Measurements from ENCODE around the gene FBXO5.
"Not testable (repeated sequence)": the region's sequence is repeated elsewhere in the genome, so short reads cannot be mapped to it uniquely, and the experiment has no call there.

FBXO5 gene

DNA sequence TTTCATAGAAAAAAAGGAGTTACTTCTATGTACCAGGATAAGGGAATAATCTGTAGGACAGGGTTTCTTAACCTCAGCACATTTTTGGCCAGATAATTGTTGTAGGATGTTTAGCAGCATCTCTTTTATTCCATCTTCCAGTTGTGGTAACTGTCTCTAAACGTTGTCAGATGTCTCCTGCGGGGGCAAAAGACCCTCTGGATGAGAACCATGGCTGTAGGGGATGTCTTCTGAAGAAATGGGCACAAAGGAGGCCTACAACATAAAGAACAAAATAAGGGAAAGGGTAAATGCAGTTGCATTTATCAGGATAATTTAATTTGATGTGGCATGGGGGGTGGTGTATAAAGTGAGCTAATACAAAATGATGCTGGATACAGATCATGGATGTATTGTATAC is 4.1 kb upstream of the FBXO5 start:
- no peak for FAIRE-seq

DNA sequence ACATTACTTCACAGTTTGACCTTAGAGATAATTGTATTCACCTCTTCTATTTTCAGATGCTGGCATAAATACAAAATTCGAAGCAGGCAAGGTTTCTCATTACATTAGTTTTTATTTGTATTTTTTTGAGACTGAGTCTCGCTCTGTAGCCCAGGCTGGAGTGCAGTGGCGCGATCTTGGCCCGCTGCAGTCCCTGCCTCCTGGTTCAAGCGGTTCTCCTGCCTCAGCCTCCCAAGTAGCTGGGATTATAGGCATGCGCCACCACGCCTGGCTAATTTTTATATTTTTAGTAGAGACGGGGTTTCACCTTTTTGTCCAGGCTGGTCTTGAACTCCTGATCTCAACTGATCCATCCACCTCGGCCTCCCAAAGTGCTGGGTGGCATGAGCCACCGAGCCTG is 2.5 kb upstream of the FBXO5 start:
- FAIRE-seq, result not testable (repeated sequence)

DNA sequence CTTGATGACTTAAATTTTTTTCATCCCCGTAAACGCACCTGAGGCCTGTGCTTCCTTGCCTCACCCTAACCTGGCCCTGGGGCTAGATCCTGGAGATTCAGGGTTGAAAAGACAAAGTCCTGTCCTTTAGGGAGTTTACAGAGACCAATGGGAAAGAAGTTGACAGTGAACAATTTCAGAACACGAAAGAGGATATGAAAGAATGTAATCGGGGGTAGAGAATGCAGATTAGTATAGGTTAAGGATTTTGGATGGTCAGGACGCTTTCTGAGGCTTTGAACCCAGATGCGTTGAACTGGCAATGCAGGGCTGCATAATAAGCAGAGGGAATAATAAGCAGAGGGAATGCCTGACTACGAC is 1.7 kb upstream of the FBXO5 start:
- no peak for FAIRE-seq

GRCh38 chr6:152983637-152984512 is 1.0 kb upstream of the FBXO5 start:
- FAIRE-seq, result peak; percentile 88

GRCh38 chr6:152981989-152982903 is 595 bp downstream of the FBXO5 start:
- FAIRE-seq, result no peak

- FAIRE-seq, result no peak
Measured at GRCh38 chr6:152981219-152981618, 1.6 kb downstream of the FBXO5 start.

DNA sequence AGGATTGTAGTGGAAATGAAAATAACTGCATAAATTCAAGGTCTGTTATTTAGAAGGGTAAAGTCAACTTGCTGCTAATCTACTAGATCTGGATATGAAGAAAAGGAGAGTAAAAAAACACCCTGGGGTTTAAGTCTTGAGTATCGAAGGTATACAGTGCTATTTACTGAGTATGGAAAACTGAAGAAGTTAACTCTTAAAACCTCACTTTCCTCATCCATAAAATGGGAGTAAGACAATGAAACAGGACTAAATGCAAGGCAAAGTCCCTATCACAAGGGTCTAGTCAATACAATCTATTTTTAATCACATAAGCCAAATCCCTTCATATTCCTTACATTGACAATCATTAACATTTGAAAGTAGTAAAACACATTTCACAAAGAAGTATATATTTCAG is 2.2 kb downstream of the FBXO5 start:
- FAIRE-seq, result no peak

DNA sequence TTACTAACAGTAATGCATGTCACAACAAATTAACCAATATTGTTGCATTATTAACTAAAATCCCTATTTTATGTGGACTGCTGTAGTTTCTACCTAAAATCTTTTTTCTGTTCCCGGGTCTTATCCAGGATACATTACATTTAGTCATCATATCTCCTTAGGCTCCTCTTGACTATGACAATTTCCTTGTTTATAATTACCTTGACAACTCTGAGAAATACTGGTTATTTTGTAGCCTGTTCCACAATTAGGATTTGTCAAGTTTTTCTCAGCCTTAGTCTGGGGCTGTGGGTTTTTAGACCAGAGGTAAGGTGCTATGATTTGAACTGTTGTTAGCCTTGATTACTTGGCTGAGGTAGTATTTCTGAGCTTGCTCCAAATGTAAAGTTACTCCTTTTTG is 3.7 kb downstream of the FBXO5 start:
- no peak for FAIRE-seq

- no peak for FAIRE-seq
Measured at GRCh38 chr6:152978058-152978457, 4.8 kb downstream of the FBXO5 start.

GRCh38 chr6:152977556-152977955 is 5.3 kb downstream of the FBXO5 start:
- FAIRE-seq, result no peak

- no peak for FAIRE-seq
Measured at GRCh38 chr6:152976749-152977148, 6.1 kb downstream of the FBXO5 start.

GRCh38 chr6:152975204-152975915 is 7.5 kb downstream of the FBXO5 start:
- FAIRE-seq, result no peak

- no peak for FAIRE-seq
Measured at GRCh38 chr6:152973916-152974315, 8.9 kb downstream of the FBXO5 start.

GRCh38 chr6:152969688-152970418 is 13.0 kb downstream of the FBXO5 start:
- no peak for FAIRE-seq

DNA sequence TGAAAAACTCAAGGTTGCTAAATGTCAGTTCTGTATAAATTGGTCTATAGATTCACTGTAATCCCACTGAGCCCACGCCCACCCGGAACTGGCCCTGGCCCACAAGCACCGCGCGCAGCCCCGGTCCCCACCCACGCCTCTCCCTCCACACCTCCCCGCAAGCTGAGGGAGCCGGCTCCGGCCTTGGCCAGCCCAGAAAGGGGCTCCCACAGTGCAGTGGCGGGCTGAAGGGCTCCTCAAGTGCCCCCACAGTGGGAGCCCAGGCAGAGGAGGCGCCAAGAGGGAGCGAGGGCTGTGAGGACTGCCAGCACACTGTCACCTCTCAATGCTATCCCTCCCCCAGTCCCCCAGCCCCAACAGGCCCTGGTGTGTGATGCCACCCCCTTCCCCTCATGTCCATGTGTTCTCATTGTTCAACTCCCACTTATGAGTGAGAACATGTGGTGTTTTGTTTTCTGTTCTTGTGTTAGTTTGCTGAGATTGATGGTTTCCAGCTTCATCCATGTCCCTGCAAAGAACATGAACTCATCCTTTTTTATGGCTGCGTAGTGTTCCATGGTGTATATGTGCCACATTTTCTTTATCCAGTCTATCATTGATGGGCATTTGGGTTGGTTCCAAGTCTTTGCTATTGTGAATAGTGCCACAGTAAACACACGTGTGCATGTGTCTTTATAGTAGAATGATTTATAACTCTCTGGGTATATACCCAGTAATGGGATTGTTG is 16.5 kb downstream of the FBXO5 start:
- FAIRE-seq, result not testable (repeated sequence)

GRCh38 chr6:152959333-152959732 is 23.5 kb downstream of the FBXO5 start:
- no peak for FAIRE-seq

GRCh38 chr6:152957796-152958195 is 25.0 kb downstream of the FBXO5 start:
- FAIRE-seq, result no peak

- FAIRE-seq, result no peak
Measured at GRCh38 chr6:152954443-152954842, 28.4 kb downstream of the FBXO5 start.

GRCh38 chr6:152952866-152953509 is 29.9 kb downstream of the FBXO5 start:
- peak; percentile 97 for FAIRE-seq

DNA sequence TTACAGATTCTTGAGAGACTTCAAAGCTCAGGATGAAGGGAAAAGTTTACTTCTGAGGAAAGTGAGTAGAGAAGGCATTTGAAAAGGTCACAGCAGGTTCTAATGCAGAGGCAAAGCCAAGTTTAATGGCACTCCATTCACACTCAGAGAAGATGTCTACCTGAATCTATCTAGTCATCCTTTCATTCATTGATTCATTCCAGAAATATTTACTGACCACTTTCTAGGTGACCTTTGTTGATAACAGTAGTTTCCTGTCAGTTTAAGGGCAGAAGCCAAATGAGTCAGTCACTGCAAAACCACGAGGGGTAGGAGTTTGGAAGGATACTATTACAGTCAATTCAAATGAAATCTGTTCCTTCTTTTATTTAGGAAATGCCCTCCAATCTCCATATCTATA is 30.8 kb downstream of the FBXO5 start:
- no peak for FAIRE-seq

GRCh38 chr6:152950240-152950639 is 32.6 kb downstream of the FBXO5 start:
- no peak for FAIRE-seq

All from A204.1 (cell line).